GM12878 (cell line): ENCODE results near the gene TANC2. TPM values are rescaled to one million over a fixed set of nuclear protein-coding genes. Genes with fewer than 3 reads are reported as not detected.

ENCODE experiments used
- ATAC-seq: fragments of 200-7000 bp; cut with Tn5 transposase; 3 replicates; pipeline ENCODE4 v1.9.1; 2020; ENCODE audit warnings: mild to moderate bottlenecking, moderate library complexity
- BruUV-seq: library from RNA; stranded (reverse); fragments of 400-500 nt; replicated peaks from 2 replicates; lab custom pipeline; 2021; lab: Mats Ljungman, UMichigan
- CTCF ChIA-PET: fragments of 300-600 bp; sonication (Branson Sonifier 250); formaldehyde crosslinking; extraction: SDS; loops from one replicate; lab custom pipeline; 2021; ENCODE audit warnings: inconsistent platforms; lab: Yijun Ruan, JAX
- POLR2A ChIA-PET: fragments of 350-600 bp; formaldehyde crosslinking; extraction: SDS; loops from one replicate; lab custom pipeline; 2021; ENCODE audit warnings: inconsistent platforms; lab: Charles Lee
- RAD21 ChIA-PET: fragments of 300-600 bp; sonication (Branson Sonifier 250); formaldehyde crosslinking; loops from one replicate; lab custom pipeline; 2023; ENCODE audit warnings: antibody characterized with exemption; ENCODE audit not compliant: unreplicated experiment; lab: Charles Lee
- SMC1A ChIA-PET: fragments of 300-600 bp; sonication (Branson Sonifier 250); formaldehyde crosslinking; loops from one replicate; lab custom pipeline; 2023; ENCODE audit not compliant: unreplicated experiment, uncharacterized antibody; lab: Charles Lee
- DNase-seq: peaks from one replicate; pipeline ENCODE4 v3.0.0-alpha.2; 2011; ENCODE audit warnings: low read depth, low spot score
- FAIRE-seq: peaks from 3 replicates; lab custom pipeline; 2011; peaks lifted over from hg19 to GRCh38; lab: Jason Lieb, UNC
- H2AFZ ChIP-seq: 2 replicates; pipeline ENCODE4 v1.6.0; 2011; ENCODE audit warnings: low read depth, low read length, control low read depth; ENCODE audit not compliant: control insufficient read depth
- H3K27ac ChIP-seq: 2 replicates; pipeline ENCODE4 v1.5.1; 2011; ENCODE audit warnings: control low read depth; ENCODE audit not compliant: control insufficient read depth, insufficient read depth
- H3K27me3 ChIP-seq, 2 experiments: replicated peaks in 1 of 2; 2 replicates each; pipeline versions ENCODE4 v1.6.0 to v1.6.1; 2011; ENCODE audit warnings: low read length in 1 of 2; ENCODE audit not compliant: control insufficient read depth in 2 of 2, insufficient read depth in 2 of 2
- H3K36me3 ChIP-seq, 2 experiments: 2 replicates each; pipeline ENCODE4 v1.5.1; 2011; ENCODE audit warnings: low read length in 1 of 2; ENCODE audit not compliant: control insufficient read depth in 2 of 2, insufficient read depth in 2 of 2
- H3K4me1 ChIP-seq: 2 replicates; pipeline ENCODE4 v1.6.1; 2011; ENCODE audit warnings: mild to moderate bottlenecking, low read length, moderate library complexity, mixed read lengths; ENCODE audit not compliant: control insufficient read depth, insufficient read depth
- H3K4me2 ChIP-seq: 2 replicates; pipeline ENCODE4 v1.6.0; 2011; ENCODE audit warnings: control low read depth; ENCODE audit not compliant: control insufficient read depth, insufficient read depth
- H3K4me3 ChIP-seq: fragments of 200-600 bp; sonication (generic); 2 replicates; pipeline ENCODE4 v1.5.1; 2016
- H3K79me2 ChIP-seq: 2 replicates; pipeline ENCODE4 v1.6.0; 2011; ENCODE audit warnings: low read length; ENCODE audit not compliant: control insufficient read depth, insufficient read depth
- H3K9ac ChIP-seq: 2 replicates; pipeline ENCODE4 v1.8.0; 2011; ENCODE audit warnings: low read length, control low read depth, mixed read lengths; ENCODE audit not compliant: control insufficient read depth, insufficient read depth
- H3K9me3 ChIP-seq: replicated peaks from 3 replicates; pipeline ENCODE4 v1.5.1; 2011; ENCODE audit warnings: mild to moderate bottlenecking, low read length; ENCODE audit not compliant: control insufficient read depth, insufficient read depth
- H4K20me1 ChIP-seq: 2 replicates; pipeline ENCODE4 v1.6.0; 2011; ENCODE audit not compliant: control insufficient read depth, insufficient read depth
- EZH2 ChIP-seq: IDR thresholded peaks from 2 replicates; pipeline ENCODE4 v1.6.1; 2012; ENCODE audit warnings: low read depth, mild to moderate bottlenecking, control low read depth, inconsistent platforms, low read length, borderline replicate concordance; ENCODE audit not compliant: control insufficient read depth
- KLF5 ChIP-seq: fragments of 450-650 bp; IDR thresholded peaks from 2 replicates; pipeline ENCODE4 v1.6.1; 2014; ENCODE audit warnings: mild to moderate bottlenecking; ENCODE audit not compliant: partially characterized antibody
- POU2F2 ChIP-seq: IDR thresholded peaks from 3 replicates; pipeline ENCODE4 v1.6.1; 2011; ENCODE audit warnings: low read depth, mild to moderate bottlenecking, low read length, borderline replicate concordance
- RBBP5 ChIP-seq: fragments of 200-600 bp; sonication (generic); conservative IDR thresholded peaks from 2 replicates; pipeline ENCODE4 v1.6.1; 2016
- SPI1 ChIP-seq: IDR thresholded peaks from 2 replicates; pipeline ENCODE4 v1.6.1; 2011; ENCODE audit warnings: low read depth, mild to moderate bottlenecking, low read length, moderate library complexity, borderline replicate concordance; ENCODE audit not compliant: insufficient read depth
- TAF1 ChIP-seq: IDR thresholded peaks from 2 replicates; pipeline ENCODE4 v1.6.1; 2011; ENCODE audit warnings: mild to moderate bottlenecking, low read depth, low read length, borderline replicate concordance
- WGBS: methylation state at CpG from one replicate; pipeline ENCODE4 v1.1.6; 2016; ENCODE audit warnings: low lambda C conversion rate; ENCODE audit not compliant: insufficient replicate concordance, insufficient coverage; ENCODE audit errors: missing lambda C conversion rate; 5-methylcytosine and 5-hydroxymethylcytosine counted together
- in situ Hi-C: fragments of 300-500 bp; cut with MboI; formaldehyde crosslinking; loops from 9 replicates; pipeline ENCODE4 v1.14.3; 2018; ENCODE audit warnings: mixed read lengths
- intact Hi-C: fragments of 100-400 bp; cut with micrococcal nuclease; formaldehyde crosslinking; loops from one replicate; pipeline ENCODE4 v1.14.2; 2022; ENCODE audit not compliant: unreplicated experiment
- polyA plus RNA-seq, 11 experiments: library from polyadenylated mRNA; depleted of rRNA in 4 of 11; unstranded in 6 of 11; stranded (reverse) in 5 of 11; fragments of >200 nt; fragmentation: Nextera tagmentation in 4 of 11; fragmentation: Illumina TruSeq in 1 of 11; extraction: Ambion mirVana in 4 of 11; extraction: Trizol in 1 of 11; gene quantifications; 1 replicate in 1 of 11; 2 replicates in 10 of 11; pipeline versions ENCODE4 v1.2.1 to v1.2.3, GENCODE V29; 2011 to 2016; ENCODE audit warnings: inconsistent platforms in 2 of 11, missing spikeins in 2 of 11, low read depth in 1 of 11
- total RNA-seq, 4 experiments: library from RNA; depleted of rRNA in 3 of 4; stranded (reverse); fragments of >200 nt in 3 of 4; fragmentation: Illumina TruSeq in 1 of 4; extraction: Trizol in 1 of 4; gene quantifications; 2 replicates each; pipeline versions ENCODE4 v1.2.1 to v1.2.3, GENCODE V29; 2013 to 2021
- TF ChIP-seq, protein P1 (sequence below): fragments of 450-650 bp; IDR thresholded peaks from 2 replicates; pipeline ENCODE4 v1.6.1; 2014; ENCODE audit warnings: mild to moderate bottlenecking

Gene TANC2
- total and polyA plus RNA-seq, 10 of the 15 experiments (the other 5 are each of a cell fraction or from before 2014, with no cell fraction given), result under 0.01 to 0.13 (median 0.03) TPM; not detected in 2

DNA sequence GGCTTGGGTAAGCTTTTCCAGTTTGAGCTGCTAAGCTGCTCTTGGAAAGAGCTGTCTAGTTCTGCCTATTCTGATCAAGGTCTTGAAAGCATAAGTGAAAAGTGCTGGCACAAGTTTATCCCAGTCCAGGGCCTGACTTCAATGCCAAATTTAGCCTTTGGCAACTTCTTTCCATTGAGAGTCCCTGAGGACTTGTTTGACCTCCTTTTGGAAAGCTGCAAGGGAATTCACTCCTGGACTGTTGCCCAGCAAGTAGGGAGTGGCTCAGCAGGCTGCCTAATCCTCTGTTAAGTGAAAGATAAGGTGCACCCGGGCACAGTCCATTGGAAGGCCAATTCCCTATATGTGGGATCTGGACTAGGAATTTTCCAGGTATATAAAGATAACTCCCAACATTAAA, 16.0 kb upstream of the TANC2 start:
- FAIRE-seq (no peak), DNase-seq (no peak), ATAC-seq (no peak)
- intact Hi-C loops, result no loop called here
- H3K79me2 ChIP-seq, result no peaks in the 10 kb centered on the region
- in situ Hi-C loops, result no loop called here
- CTCF ChIA-PET, result no interaction called here
- H3K4me1 ChIP-seq, result no peaks in the 10 kb centered on the region
- SMC1A ChIA-PET, result no interaction called here
- H3K27ac ChIP-seq, result no peak overlapping the region
- POLR2A ChIA-PET, result no interaction called here
- no peaks in the 10 kb centered on the region for H3K9me3 ChIP-seq
- WGBS, result 0% methylated on average over 1 of the region's 1 CpG
- H3K27me3 ChIP-seq, result no peaks in the 10 kb centered on the region
- no peak overlapping the region for H3K4me3 ChIP-seq
- H3K9ac ChIP-seq, result no peak overlapping the region
- H3K4me2 ChIP-seq, result no peak overlapping the region
- no peaks in the 10 kb centered on the region for H3K36me3 ChIP-seq
- BruUV-seq, result no TSS peak
- no peak overlapping the region for H2AFZ ChIP-seq
- TF ChIP-seq POU2F2 (no peak), RBBP5 (no peak), KLF5 (no peak), TAF1 (no peak)
- TF ChIP-seq, protein P1, sequence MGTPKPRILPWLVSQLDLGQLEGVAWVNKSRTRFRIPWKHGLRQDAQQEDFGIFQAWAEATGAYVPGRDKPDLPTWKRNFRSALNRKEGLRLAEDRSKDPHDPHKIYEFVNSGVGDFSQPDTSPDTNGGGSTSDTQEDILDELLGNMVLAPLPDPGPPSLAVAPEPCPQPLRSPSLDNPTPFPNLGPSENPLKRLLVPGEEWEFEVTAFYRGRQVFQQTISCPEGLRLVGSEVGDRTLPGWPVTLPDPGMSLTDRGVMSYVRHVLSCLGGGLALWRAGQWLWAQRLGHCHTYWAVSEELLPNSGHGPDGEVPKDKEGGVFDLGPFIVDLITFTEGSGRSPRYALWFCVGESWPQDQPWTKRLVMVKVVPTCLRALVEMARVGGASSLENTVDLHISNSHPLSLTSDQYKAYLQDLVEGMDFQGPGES, result no peak
- H4K20me1 ChIP-seq, result no peaks in the 10 kb centered on the region
- RAD21 ChIA-PET, result no interaction called here

DNA sequence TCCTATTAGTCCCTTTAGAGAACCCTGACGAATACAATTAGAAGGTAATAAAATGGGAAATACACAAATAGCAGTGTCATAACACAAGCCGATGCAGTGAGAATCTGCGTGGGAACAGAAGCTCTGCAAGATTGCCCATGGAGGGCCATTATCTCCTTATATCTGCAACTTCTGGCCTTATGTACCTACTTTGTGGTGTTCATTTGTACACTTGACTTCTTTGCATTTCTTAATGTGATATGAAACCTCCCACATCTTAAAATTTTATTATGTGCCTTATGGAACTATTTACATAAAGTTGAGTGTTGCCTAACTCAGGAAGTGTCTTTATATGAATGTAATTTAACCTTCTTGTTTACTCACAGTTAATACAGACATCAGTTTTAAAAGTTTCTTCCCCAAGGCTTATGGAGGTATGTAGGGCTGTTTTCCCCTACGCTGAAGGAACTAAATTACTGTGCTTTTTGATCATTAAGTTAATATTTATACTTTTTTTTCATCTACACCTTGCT, 10.1 kb upstream of the TANC2 start:
- POLR2A ChIA-PET, result no interaction called here
- H3K9ac ChIP-seq, result no peak overlapping the region
- TF ChIP-seq SPI1 (no peak), EZH2 (no peak)
- H3K4me3 ChIP-seq, result no peak overlapping the region
- intact Hi-C loops, result no loop called here
- FAIRE-seq (no peak), DNase-seq (no peak), ATAC-seq (no peak)
- no peak overlapping the region for H2AFZ ChIP-seq
- in situ Hi-C loops, result no loop called here
- H3K9me3 ChIP-seq, result no peaks in the 10 kb centered on the region
- SMC1A ChIA-PET, result no interaction called here
- H3K27me3 ChIP-seq, result no peaks in the 10 kb centered on the region; a peak in 1 of 4 replicates
- 53% methylated on average over 4 of the region's 4 CpGs for WGBS
- no peaks in the 10 kb centered on the region for H3K36me3 ChIP-seq
- H3K4me1 ChIP-seq, result no peaks in the 10 kb centered on the region
- H3K4me2 ChIP-seq, result no peak overlapping the region
- no peaks in the 10 kb centered on the region for H3K79me2 ChIP-seq
- no peak overlapping the region for H3K27ac ChIP-seq
- BruUV-seq, result no TSS peak
- CTCF ChIA-PET, result no interaction called here
- no peaks in the 10 kb centered on the region for H4K20me1 ChIP-seq
- RAD21 ChIA-PET, result no interaction called here
